ENCODE measurements around the gene THRA. TPM values are rescaled to one million over a fixed set of nuclear protein-coding genes. Genes with fewer than 3 reads are reported as not detected.

Gene THRA
- total and polyA plus RNA-seq, 12 donors, result 29.8 to 102 (median 67.1) TPM

- H3K27ac ChIP-seq, result peak overlapping the region; percentile 31 to 99 (median 94)
- WGBS, 2 donors, result 52 to 53% methylated on average over 2 of the region's 2 CpGs
- H3K27me3 ChIP-seq, result no peaks in the 10 kb centered on the region
- no peak for ATAC-seq
- TF ChIP-seq, protein P1, sequence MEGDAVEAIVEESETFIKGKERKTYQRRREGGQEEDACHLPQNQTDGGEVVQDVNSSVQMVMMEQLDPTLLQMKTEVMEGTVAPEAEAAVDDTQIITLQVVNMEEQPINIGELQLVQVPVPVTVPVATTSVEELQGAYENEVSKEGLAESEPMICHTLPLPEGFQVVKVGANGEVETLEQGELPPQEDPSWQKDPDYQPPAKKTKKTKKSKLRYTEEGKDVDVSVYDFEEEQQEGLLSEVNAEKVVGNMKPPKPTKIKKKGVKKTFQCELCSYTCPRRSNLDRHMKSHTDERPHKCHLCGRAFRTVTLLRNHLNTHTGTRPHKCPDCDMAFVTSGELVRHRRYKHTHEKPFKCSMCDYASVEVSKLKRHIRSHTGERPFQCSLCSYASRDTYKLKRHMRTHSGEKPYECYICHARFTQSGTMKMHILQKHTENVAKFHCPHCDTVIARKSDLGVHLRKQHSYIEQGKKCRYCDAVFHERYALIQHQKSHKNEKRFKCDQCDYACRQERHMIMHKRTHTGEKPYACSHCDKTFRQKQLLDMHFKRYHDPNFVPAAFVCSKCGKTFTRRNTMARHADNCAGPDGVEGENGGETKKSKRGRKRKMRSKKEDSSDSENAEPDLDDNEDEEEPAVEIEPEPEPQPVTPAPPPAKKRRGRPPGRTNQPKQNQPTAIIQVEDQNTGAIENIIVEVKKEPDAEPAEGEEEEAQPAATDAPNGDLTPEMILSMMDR (IDR thresholded peaks at IDR 0.05), result no peak
- intact Hi-C loops (cut with DNase I), result no loop called here
- no peaks in the 10 kb centered on the region for H3K36me3 ChIP-seq
- no peaks in the 10 kb centered on the region for H3K9me3 ChIP-seq
- no peak for DNase-seq
- peaks cover 35 to 88% (median 75%) of the 10 kb centered on the region in 9 donors for H3K4me1 ChIP-seq
- peak overlapping the region in 1 of 10 donors; percentile 12 for H3K4me3 ChIP-seq
Observed at GRCh38 chr17:40103688-40104087, 40.9 kb downstream of the THRA start.

- peak overlapping the region in 7 of 10 donors; percentile 8 to 99 (median 95) for H3K27ac ChIP-seq
- H3K4me3 ChIP-seq, result no peak overlapping the region
- TF ChIP-seq, protein P1 (IDR thresholded peaks at IDR 0.05), result no peak
- H3K36me3 ChIP-seq, result no peaks in the 10 kb centered on the region
- DNase-seq, result no peak
- 73 to 74% methylated on average over 3 of the region's 3 CpGs for WGBS, 2 donors
- no peaks in the 10 kb centered on the region for H3K27me3 ChIP-seq
- H3K4me1 ChIP-seq, result peaks cover 44 to 92% (median 86%) of the 10 kb centered on the region in 9 donors
- intact Hi-C loops (cut with DNase I), result no loop called here
- no peaks in the 10 kb centered on the region for H3K9me3 ChIP-seq
- no peak for ATAC-seq
Observed at GRCh38 chr17:40104594-40105486, 42.1 kb downstream of the THRA start.

GRCh38 chr17:40105861-40106759, 43.3 kb downstream of the THRA start:
- Histone ChIP-seq H3K4me3 (peak overlapping the region in 6 of 10 donors; percentile 5 to 33 (median 20)), H3K27ac (peak overlapping the region; percentile 77 to 99 (median 93)), H3K36me3 (no peaks in the 10 kb centered on the region), H3K9me3 (no peaks in the 10 kb centered on the region), H3K27me3 (no peaks in the 10 kb centered on the region), H3K4me1 (peaks cover 54 to 100% (median 94%) of the 10 kb centered on the region in 9 donors)
- intact Hi-C loops (cut with DNase I), result no loop called here
- TF ChIP-seq, protein P1 (IDR thresholded peaks at IDR 0.05), result no peak
- ATAC-seq (no peak), DNase-seq (no peak)
- 79 to 84% methylated on average over 5 of the region's 5 CpGs for WGBS, 2 donors
